NCI-H1417 (cell line): ENCODE measurements around the gene CCBE1.
A peak's percentile ranks its signal among the peaks of the same experiment; 100 is the strongest.
"Not testable (repeated sequence)": the region's sequence is repeated elsewhere in the genome, so short reads cannot be mapped to it uniquely, and the experiment has no call there.

ENCODE experiments used
- DNase-seq, 3 experiments: peaks; one replicate each; lab custom pipeline; 2025; lab: John Stamatoyannopoulos, UW

CCBE1 gene

DNA sequence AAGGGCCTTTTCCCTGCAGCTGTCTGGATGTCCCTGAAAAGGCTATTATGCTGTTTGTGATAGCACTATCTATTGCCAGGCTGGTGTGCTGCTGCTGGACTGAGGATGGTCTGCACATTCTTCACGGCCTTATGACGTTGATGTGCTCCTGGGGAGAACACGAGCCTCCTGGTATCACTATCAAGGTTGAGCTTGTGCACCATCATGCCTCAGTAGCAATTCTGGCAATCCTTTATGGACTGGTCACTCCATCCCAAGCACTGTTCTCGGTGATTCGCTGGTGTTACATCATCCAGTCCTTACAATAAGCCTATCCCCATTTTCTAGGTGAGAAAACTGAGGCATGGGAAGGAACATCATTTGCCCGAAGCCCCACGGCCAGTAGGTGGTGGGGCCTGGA is 18.2 kb upstream of the CCBE1 start:
- no peak for DNase-seq

DNA sequence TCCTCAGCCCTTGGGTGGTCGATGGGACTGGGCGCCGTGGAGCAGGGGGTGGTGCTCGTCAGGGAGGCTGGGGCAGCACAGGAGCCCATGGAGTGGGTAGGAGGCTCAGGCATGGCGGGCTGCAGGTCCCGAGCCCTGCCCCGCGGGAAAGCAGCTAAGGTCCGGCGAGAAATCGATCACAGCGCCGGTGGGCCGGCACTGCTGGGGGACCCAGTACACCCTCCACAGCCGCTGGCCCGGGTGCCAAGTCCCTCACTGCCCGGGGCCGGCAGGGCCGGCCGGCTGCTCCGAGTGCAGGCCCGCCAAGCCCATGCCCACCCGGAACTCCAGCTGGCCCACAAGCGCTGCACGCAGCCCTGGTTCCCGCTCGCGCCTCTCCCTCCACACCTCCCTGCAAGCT is 16.9 kb upstream of the CCBE1 start:
- DNase-seq: not testable (repeated sequence)

DNA sequence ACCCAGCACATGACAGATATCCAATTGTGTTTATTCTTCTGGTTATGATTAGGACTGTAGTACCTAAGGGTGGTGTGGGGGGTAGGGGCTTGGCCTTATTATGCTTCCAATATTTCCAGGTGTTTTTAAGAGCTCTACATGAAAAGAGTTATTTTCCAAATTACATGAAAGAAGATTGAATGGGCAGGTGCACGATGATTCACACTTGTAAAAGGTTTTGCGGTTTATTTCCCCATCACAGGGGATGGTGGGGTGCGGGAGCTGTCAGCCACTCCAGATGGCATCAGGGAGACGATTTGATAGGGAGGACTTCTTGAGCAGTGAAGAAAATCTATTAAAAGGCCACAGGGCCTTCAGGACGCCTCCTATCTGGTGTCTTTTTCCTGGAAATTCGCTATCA is 15.1 kb upstream of the CCBE1 start:
- peak; percentile 34 to 83 (median 80) for DNase-seq

DNA sequence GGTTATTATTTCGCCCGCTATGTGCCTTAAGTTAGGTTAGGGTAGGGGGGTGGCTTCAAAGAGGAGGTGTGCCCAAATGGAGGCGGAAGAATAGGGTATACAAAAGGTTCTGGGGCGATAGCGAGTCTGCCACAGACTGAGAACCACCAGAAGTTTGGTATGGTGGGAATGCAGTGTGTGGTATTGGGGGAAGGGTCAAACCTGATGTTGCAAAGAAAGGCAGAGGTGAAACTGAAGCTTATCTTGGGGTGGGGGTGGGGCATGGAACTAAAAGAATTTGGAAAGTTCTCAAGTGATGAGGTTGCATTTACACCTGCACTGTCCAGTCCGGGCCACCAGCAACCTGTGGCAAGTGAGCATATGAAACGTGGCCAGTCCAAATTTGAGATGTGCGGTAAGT is 11.8 kb upstream of the CCBE1 start:
- DNase-seq: no peak

DNA sequence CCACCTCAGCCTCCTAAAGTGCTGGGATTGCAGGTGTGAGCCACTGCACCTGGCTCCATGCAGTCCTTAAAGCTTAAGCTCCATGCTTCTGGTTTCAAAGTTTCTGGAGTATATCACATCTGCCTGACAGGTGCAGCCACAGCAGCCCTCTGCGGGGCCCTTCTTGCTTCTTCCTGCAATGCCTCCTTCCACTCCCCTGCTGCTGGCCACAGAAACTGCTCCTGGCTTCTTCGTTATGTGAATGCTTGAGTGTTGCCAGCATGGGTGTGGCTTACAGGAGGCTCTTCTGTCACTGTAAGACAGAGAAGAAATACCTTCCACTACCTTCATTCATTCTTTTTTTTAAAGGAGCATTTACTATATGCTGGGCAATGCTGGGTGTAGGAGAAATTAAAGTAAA is 10.1 kb upstream of the CCBE1 start:
- peak in 1 of 3 experiments; percentile 54 for DNase-seq

DNA sequence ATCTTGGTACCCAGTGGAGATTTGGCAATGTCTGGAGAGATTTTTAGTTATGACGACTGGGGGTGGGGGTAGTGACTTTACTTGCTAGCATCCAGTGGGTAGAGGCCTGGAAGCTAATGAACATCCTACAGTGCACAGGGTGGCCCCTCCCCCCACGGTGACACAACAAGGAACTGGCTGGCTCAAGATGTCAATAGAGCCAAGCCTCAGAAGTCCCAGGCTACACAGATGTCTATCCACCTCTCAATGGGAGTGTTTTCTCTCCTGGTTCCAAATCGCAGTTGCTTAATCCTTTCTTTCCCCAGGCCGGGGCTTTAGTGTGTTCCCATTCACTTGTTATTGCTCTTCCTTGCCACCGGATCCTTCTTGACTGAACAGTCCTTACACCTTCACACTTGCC is 9.3 kb upstream of the CCBE1 start:
- DNase-seq: no peak

DNA sequence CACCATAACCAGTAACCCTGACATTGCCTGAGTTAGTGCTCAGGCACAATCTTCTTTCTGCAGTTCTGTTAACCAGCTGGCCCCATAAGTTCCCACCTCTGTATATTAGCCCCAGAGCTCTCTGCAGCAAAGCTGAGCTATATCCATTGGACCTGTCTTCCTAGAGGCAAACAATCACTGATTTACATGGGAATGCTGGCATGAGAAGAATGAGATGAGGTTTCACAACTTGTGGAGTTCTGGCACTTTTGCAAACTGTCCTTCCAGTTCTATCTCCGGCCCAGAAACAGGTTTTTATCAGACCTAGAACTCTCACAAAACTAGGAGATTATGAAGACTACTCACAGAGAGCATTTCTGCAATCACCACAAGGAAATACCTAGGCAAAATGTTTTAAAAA is 7.9 kb upstream of the CCBE1 start:
- no peak for DNase-seq

DNA sequence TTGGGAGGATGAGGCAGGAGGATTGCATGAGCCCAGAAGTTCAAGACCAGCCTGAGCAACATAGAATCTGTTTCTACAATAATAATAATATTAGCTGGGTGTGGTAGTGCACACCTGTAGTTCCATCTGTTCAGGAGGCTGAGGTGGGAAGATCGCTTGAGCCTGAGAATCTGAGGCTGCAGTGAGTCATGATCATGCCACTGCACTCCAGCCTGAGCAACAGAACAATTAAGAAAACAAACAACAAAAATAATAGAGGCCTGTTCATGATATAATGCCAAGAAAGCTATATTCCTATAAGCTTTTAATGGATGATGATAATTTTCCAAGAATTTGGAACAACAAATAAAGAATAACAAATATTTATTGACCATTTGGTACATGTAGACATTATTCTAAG is 6.9 kb upstream of the CCBE1 start:
- DNase-seq: peak in 1 of 3 experiments; percentile 26

DNA sequence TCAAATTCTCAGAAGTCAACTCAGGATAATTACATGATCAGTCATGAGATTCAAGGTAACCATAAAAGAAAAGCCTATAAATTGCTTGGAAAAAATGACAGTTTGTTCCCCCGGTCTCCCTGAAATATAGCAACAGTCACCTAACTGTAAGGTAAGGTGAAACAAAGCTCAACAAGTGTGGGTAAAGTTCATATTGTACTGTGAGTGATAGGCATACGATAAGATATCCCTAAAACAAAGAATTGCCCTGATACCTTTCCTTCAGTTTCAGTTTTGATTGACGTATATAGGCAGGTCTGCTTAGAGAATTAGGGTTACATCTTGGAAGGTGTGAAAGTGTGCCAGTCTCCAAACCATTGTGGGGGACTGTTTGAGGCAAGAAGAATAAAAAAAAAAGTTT is 4.0 kb upstream of the CCBE1 start:
- no peak for DNase-seq

DNA sequence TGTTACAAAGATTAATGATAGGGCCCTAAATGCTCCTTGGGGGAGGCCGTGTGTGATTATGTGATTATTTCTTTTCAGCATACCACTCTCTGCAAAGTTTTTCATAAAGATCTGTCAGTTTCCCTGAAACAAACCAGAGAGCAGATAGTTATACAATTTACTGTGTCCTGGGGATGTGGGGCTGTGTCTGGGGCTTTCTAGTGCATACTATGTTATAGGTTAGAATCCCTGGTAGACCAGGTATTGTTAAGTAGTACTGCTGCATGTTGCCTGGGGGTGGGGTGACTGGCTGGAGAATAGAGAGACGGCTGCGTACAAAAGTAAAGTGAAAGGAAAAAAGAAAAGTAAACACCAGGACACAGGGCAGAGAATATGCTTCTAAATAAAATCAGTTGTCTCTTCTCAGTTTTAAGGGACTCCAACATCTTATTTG is 3.3 kb upstream of the CCBE1 start:
- DNase-seq: peak in 2 of 3 experiments; percentile 80 to 90

DNA sequence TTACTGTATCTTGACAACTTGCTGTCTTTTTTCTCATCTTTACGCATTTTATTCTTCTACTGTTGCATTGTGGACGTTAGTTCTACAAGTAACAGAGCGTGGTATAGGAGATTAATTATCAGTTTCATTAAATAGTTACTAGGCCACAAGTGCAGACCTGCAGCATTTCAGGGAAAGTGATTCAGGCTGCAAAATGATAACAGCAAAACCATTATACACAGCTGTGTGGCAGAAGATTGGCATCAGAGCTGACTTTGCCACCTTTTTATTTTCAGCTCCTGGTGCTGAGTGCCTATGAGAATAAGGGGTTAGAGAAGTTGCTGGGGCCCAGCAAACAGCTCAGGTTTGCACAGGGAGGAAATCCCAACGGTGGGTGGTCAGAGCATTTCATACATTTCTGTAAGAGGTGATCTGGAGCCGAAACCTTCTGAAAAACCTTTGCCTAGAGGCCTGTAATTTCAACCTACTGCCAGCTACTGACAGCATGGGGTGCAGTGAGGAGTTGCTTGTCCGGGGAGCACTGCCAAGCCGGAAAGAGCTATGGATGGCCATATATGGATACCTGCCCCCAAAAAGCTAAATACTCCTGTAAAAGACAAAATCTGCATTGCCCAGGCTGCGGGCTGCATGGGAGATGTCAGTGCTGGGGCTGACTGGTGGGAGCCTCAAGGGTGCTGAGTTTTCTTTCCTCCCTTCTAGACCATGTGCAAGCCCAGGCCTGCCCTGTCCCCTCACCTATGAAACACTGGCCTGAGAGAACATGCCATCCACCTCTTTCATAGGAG is 2.7 kb upstream of the CCBE1 start:
- no peak for DNase-seq

DNA sequence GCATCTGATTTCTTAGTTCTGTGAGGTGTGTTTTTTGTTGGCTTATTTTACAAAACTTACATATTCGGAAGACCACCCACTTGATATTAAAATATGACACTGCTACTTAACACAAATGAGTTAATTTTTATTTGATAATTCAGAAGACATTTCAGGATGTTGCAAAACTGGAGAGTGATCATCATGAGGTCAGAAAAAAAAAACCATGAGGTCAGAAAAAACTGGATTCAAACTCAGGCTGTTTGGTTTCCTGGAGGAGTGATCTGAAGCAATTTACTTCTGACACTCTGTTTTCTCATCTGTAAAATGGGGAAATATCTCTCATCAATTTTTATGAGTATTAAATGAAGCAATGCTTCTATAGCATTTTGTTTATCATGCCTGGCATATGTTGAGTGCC is 1.8 kb upstream of the CCBE1 start:
- DNase-seq: no peak

DNA sequence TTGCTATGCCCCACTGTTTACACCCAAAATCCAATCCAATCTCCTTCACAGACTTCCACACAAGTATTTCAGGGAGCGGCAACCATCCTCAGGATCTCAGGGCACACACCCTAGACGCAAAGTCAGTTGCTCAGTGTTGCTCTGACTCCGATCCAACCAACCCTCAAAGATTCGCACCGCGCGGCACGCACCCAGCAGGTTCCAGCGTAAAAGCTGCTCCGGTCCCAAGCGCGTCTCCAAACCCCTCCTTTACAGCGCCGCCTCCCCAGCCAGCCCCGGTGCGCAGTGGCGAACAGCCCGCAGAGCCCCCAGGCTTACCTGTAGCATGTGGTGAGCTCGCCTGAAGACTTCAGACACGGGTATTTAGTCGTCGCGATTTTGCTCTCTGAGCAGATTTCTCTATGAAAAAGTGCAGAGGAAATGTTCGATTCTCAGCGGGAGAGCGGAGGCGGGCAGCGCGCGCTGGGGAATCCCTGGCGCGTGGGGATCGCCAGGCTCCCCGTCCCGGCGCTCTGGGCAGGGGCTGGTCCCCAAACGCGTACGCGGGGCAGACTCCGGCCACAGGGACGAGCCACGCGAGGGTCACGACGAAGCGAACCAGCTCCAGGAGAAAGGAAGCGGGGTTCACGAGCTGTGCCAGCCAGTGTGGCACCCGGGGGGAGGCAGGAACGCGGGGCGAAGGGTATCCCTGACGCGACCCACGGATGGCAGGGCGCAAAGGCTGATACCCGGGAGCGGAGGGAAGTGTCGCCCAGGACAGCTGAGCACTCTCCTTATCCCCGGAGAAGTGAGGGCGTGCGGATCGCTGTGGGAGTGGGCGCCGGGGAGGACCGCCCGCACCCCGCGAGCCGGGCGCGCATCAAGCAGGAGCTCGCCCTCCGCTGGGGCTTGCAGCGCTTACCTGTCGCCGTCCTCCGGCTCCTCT is 650 bp downstream of the CCBE1 start:
- peak in 2 of 3 experiments; percentile 75 to 92 for DNase-seq

DNA sequence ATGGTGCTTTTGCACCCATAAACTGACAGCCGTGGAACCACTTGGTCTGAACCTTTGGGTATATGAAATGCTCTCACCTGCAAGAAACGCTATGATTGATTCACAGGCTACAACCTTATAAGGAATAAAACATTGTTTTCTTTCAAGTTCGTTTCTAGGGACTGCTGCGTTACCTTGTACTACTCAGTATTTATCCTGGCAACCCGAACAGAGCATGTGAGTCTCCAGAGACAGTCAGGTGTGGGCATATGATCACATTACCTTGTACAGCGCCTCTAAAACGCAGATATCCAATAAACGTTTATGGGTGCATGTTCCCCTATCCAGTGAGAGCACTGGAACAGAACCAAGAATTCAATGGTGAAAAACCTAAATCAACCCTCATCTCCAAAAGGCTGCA is 1.7 kb downstream of the CCBE1 start:
- DNase-seq: no peak

DNA sequence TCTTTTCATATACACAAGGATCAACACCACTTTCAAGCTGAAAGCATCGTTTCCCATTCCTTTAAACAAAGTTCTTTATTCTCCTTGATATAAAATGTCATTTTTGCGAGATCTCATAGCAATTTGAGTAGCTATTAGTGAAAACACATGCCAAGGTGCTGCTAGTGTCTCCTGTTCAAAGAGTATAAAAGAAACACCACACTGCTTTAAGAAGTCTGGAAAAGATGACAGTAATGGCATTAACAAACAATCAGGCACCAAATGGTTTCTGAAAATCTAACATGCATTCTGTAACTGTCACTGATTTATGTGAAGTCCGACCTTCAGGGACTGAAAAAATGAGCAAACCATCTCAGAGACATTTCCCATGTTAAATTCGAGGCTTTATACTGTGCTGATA is 2.4 kb downstream of the CCBE1 start:
- no peak for DNase-seq

DNA sequence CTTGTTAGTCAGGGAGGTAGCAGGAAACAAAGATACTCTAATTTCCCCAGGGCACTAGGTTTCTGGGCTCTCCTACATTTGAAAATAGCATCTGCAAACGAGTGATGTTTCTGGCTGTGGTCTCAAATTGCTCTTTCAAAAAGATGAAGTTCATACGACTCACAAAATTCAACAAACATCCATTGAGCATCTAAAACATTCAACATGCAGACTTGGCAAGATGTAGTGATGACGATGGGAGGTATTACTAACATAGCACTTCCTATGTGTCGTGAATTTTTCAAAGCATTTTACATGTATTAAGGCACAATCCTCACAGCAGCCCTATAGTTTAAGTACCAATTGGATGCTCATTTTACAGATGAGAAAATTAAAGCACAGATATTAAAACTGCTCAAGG is 5.2 kb downstream of the CCBE1 start:
- no peak for DNase-seq

DNA sequence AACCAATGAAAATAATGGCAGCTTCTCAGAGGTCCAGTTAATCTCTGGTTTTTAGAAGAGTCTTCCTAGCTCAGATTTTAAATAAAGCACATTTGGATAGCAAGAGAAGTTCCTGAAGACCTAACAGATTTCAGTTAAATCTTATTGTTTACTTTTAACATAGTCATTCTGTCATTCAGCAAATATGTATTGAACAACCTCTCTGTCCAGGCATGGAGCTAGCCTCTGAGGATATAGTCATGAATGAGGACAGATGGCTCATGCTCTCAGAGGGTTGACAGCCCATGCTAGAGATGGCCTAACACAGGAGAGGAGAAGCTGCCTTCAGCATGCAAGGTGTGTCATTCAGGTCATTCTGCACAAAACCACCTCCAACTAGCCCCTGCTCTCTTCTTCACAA is 6.2 kb downstream of the CCBE1 start:
- peak in 1 of 3 experiments; percentile 19 for DNase-seq

DNA sequence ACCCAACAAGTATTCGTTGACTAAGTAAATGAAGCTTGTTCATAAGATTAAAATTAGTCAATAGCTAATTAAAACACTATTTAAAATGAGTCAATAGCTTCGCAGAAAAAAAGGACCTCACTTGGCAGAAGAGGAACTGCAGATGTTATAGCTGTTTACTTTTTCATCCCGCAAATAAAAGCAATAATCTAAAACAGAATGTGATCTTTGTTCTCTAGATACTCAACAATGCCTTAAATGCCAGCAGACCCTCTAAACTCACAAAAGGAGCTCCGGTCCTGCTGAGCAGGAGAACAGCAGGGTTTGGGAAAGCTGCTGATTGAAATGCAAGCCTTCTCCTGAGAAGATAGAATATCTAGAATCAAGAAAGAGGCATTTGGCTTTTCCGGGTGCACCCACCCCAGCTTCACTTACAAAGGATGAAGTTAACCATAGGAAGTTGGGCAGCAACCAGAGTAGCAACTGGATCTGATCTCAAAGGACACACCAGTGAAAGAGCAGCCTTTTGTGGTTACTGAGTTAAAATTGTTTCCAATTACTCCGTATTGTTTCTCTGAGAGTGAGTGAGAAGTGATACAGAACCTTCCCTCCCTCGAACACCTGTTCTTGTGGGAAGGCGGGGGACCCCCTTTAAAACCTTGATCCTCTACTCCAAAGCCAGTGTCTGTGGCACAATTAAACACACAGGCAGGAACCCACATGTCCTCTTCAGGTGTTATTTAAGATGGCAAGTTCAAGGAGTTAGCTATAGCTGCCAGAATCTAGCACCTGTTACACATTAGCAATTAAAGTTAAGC is 6.8 kb downstream of the CCBE1 start:
- peak in 2 of 3 experiments; percentile 47 to 65 for DNase-seq

DNA sequence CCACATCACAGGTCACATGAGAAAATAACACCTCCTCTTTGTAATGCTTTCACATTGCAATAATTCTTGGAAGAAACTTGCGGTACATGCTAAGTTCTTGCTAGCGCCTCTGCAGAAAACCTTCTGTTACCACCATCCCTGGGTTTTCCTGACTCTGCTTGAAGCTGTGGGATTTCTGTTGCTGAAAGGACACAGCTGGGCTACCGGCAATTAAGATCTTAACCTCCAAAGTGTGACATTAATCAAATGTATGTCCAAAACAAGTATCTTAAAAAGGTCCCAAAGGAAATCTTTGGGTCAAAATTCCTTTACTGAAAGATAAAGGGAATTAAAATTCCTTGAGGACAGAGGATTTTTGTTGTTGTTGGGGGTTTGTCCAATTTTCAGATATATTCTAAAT is 7.5 kb downstream of the CCBE1 start:
- no peak for DNase-seq

DNA sequence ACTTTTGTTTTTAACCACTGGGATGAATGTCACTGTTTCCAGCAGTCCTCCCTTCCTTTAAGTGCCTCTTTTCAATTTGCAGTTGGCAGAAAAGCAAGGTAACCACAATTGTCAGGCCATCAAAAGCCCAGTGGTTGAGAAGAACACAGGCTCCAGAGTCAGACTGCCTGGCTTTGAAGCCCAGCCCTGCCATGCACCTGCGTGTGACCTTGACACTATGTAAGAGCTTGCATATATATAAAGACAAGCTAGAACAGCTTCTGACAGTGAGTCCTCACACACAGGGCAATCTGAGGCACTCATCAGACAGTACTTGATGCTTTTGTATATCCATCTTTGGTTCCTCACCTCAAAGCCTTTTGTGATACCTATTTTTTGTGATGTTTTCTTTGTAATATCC is 11.0 kb downstream of the CCBE1 start:
- peak in 1 of 3 experiments; percentile 27 for DNase-seq

DNA sequence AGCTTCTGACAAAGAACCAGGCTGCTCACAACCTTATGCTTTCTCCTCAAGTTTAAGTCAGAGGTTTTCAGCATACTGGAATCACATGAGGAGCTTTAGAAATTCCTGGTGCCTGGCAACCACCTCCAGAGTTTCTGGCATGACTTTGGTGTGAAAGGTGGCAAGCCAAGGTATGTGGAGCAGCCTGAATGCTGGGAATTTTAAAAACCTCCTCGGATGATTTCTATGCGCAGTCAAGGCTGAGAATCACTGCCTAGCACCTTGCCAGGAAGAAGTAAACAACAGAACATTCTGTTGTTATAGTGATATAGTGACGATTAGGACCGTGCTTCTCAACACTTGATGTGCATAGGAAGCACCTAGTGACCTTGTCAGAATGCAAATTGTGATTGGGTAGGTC is 11.7 kb downstream of the CCBE1 start:
- no peak for DNase-seq

DNA sequence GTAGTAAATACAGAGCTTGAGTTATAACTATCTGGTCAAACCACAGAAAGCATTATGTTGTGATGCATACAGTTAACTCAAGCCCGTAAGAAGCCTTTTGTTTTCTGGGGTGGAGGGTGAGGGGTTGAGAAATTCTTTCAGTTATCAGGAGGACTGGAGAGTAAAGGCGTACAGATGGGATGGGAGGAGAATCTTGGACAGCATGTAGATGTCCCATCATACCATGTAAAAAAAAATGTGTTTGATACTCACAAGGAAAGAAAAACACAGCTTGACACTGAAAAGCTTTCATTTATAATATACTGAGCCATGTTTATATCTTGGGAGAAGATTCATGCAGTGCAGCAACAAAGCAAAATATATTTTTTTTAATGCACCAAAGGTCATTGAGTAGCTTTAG is 12.4 kb downstream of the CCBE1 start:
- no peak for DNase-seq
